Endothelial cell of umbilical vein (primary cell): ENCODE data around the gene RNF5. TPM values are rescaled to one million over a fixed set of nuclear protein-coding genes. Genes with fewer than 3 reads are reported as not detected.

Experiments
- BruUV-seq: library from RNA; stranded (reverse); fragments of 400-500 nt; replicated peaks from 2 replicates; lab custom pipeline; 2021; lab: Mats Ljungman, UMichigan
- CTCF ChIA-PET: fragments of 300-600, 350-600 bp; sonication (Branson Sonifier 250); formaldehyde crosslinking; loops from one replicate; lab custom pipeline; 2021; ENCODE audit warnings: antibody characterized with exemption, inconsistent platforms; lab: Charles Lee
- POLR2A ChIA-PET: fragments of 300-600, 350-600 bp; sonication (Branson Sonifier 250); formaldehyde crosslinking; loops from one replicate; lab custom pipeline; 2021; ENCODE audit warnings: antibody characterized with exemption, inconsistent platforms; lab: Charles Lee
- DNase-seq: peaks from one replicate; pipeline ENCODE4 v3.0.0-alpha.2; 2011; ENCODE audit warnings: low read depth, low spot score
- FAIRE-seq: peaks from 2 replicates; lab custom pipeline; 2011; peaks lifted over from hg19 to GRCh38; lab: Jason Lieb, UNC
- H2AFZ ChIP-seq: 2 replicates; pipeline ENCODE4 v1.6.0; 2012; ENCODE audit warnings: low read depth, low read length, control low read depth, inconsistent platforms
- H3K27ac ChIP-seq: 2 replicates; pipeline ENCODE4 v1.5.1; 2011; ENCODE audit warnings: low read depth, mild to moderate bottlenecking, control low read depth, low read length, moderate library complexity; ENCODE audit not compliant: insufficient read depth
- H3K27me3 ChIP-seq, 2 experiments: 2 replicates each; pipeline versions ENCODE4 v1.6.0 to v1.6.1; 2011; ENCODE audit warnings: low read length in 2 of 2, mixed read lengths in 1 of 2; ENCODE audit not compliant: control insufficient read depth in 2 of 2, insufficient read depth in 2 of 2
- H3K36me3 ChIP-seq, 2 experiments: 2 replicates in 1 of 2; 3 replicates in 1 of 2; pipeline ENCODE4 v1.5.1; 2011; ENCODE audit warnings: low read length in 2 of 2, mild to moderate bottlenecking in 1 of 2, moderate library complexity in 1 of 2; ENCODE audit not compliant: control insufficient read depth in 2 of 2, insufficient read depth in 2 of 2; ENCODE audit errors: extremely low read depth in 1 of 2
- H3K4me1 ChIP-seq: 3 replicates; pipeline ENCODE4 v1.5.1; 2011; ENCODE audit warnings: mild to moderate bottlenecking, low read length; ENCODE audit not compliant: control insufficient read depth, insufficient read depth; ENCODE audit errors: extremely low read depth
- H3K4me2 ChIP-seq: 2 replicates; pipeline ENCODE4 v1.6.1; 2011; ENCODE audit warnings: low read length, control low read depth, mixed read lengths; ENCODE audit not compliant: insufficient read depth
- H3K4me3 ChIP-seq, 3 experiments: fragments of 200-600 bp in 1 of 3; sonication (generic), shearing (Covaris generic) in 1 of 3; replicated peaks in 1 of 3; 2 replicates each; pipeline ENCODE4 v1.5.1; 2011 to 2016; ENCODE audit warnings: control low read depth in 3 of 3, low read length in 3 of 3, mild to moderate bottlenecking in 2 of 3, inconsistent platforms in 1 of 3, low read depth in 1 of 3, moderate library complexity in 1 of 3; ENCODE audit not compliant: insufficient read depth in 1 of 3
- H3K79me2 ChIP-seq: 2 replicates; pipeline ENCODE4 v1.6.0; 2012; ENCODE audit warnings: low read length, inconsistent platforms; ENCODE audit not compliant: control insufficient read depth, insufficient read depth
- H3K9ac ChIP-seq: replicated peaks from 2 replicates; pipeline ENCODE3; 2011; ENCODE audit warnings: low read length, control low read depth; ENCODE audit not compliant: insufficient read depth; ENCODE audit errors: extremely low read depth
- H3K9me1 ChIP-seq: replicated peaks from 3 replicates; pipeline ENCODE4 v1.6.0; 2011; ENCODE audit warnings: mild to moderate bottlenecking, low read length; ENCODE audit not compliant: control insufficient read depth, insufficient read depth; ENCODE audit errors: extremely low read depth
- H3K9me3 ChIP-seq: replicated peaks from 2 replicates; pipeline ENCODE4 v1.5.1; 2012; ENCODE audit warnings: low read length, inconsistent platforms; ENCODE audit not compliant: control insufficient read depth, insufficient read depth
- H4K20me1 ChIP-seq: replicated peaks from 2 replicates; pipeline ENCODE3; 2011; ENCODE audit warnings: mild to moderate bottlenecking, low read length; ENCODE audit not compliant: control insufficient read depth, insufficient read depth; ENCODE audit errors: extremely low read depth
- CTCF ChIP-seq, 2 donors: IDR thresholded peaks; 1 replicate in 1 of 2; 2 replicates in 1 of 2; pipeline ENCODE4 v1.5.1; 2011; ENCODE audit warnings: low read length in 2 of 2, mild to moderate bottlenecking in 2 of 2, moderate library complexity in 2 of 2, control low read depth in 1 of 2, inconsistent platforms in 1 of 2, low read depth in 1 of 2; ENCODE audit not compliant: insufficient read depth in 1 of 2; ENCODE audit errors: extremely low read depth in 1 of 2
- EZH2 ChIP-seq: IDR thresholded peaks from 2 replicates; pipeline ENCODE4 v1.6.1; 2012; ENCODE audit warnings: borderline replicate concordance, low read depth, mild to moderate bottlenecking, moderate library complexity, low read length, inconsistent platforms; ENCODE audit not compliant: severe bottlenecking
- FOS ChIP-seq: IDR thresholded peaks from 2 replicates; pipeline ENCODE4 v1.6.1; 2011; ENCODE audit warnings: mild to moderate bottlenecking, low read length, moderate library complexity, borderline replicate concordance; ENCODE audit not compliant: insufficient read depth
- GATA2 ChIP-seq: IDR thresholded peaks from 2 replicates; pipeline ENCODE4 v1.7.0; 2011; ENCODE audit warnings: low read depth, mild to moderate bottlenecking, moderate library complexity, mixed read lengths, low read length; ENCODE audit not compliant: insufficient read length, insufficient read depth
- JUN ChIP-seq: IDR thresholded peaks from 2 replicates; pipeline ENCODE4 v1.6.1; 2011; ENCODE audit warnings: borderline replicate concordance, low read depth; ENCODE audit not compliant: insufficient read length, insufficient read depth
- MAX ChIP-seq: IDR thresholded peaks from 2 replicates; pipeline ENCODE4 v1.6.1; 2011; ENCODE audit not compliant: insufficient read depth, insufficient read length
- MYC ChIP-seq: IDR thresholded peaks from one replicate; pipeline ENCODE4 v1.6.1; 2011; ENCODE audit warnings: mild to moderate bottlenecking, low read depth, low read length
- POLR2A ChIP-seq: IDR thresholded peaks from 2 replicates; pipeline ENCODE4 v1.6.1; 2012; ENCODE audit warnings: low read depth, mild to moderate bottlenecking, control low read depth, low read length
- POLR2AphosphoS5 ChIP-seq: IDR thresholded peaks from 2 replicates; pipeline ENCODE4 v1.6.1; 2012; ENCODE audit warnings: low read depth, mild to moderate bottlenecking, control low read depth, low read length, moderate library complexity; ENCODE audit not compliant: insufficient read depth
- dilution Hi-C: fragments of 300-500 bp; cut with MboI; formaldehyde crosslinking; loops from one replicate; pipeline ENCODE4 v1.15.0; 2019; ENCODE audit warnings: low sequenced_read_pairs; ENCODE audit not compliant: extremely low pct_ligation_motif_present
- intact Hi-C: fragments of 100-400 bp; cut with micrococcal nuclease; formaldehyde crosslinking; loops from one replicate; pipeline ENCODE4 v1.10.0; 2022
- polyA plus RNA-seq, 4 experiments: library from polyadenylated mRNA; depleted of rRNA in 3 of 4; stranded (reverse) in 3 of 4; unstranded in 1 of 4; fragments of >200 nt; gene quantifications; 2 replicates each; pipeline versions ENCODE4 v1.2.1 to v1.2.3, GENCODE V29; 2011 to 2012; ENCODE audit warnings: missing spikeins in 1 of 4
- total RNA-seq: library from RNA; stranded (reverse); gene quantifications from 2 replicates; pipeline ENCODE4 v1.2.3, GENCODE V29; 2021

Gene RNF5
- total and polyA plus RNA-seq, 2 donors (not counting 3 experiments of a cell fraction or from before 2014, with no cell fraction given): 49.2 to 100 TPM

GRCh38 chr6:32212076-32212760 lies 34.0 kb downstream of the RNF5 start:
- Histone ChIP-seq H3K9me3 (no peaks in the 10 kb centered on the region), H3K4me1 (no peaks in the 10 kb centered on the region), H3K27me3 (no peaks in the 10 kb centered on the region), H3K36me3 (peaks cover 10 to 14% of the 10 kb centered on the region in 2 experiments), H3K9me1 (no peaks in the 10 kb centered on the region), H3K27ac (no peak overlapping the region), H3K9ac (no peak overlapping the region), H4K20me1 (no peaks in the 10 kb centered on the region), H3K4me3 (no peak overlapping the region), H2AFZ (no peak overlapping the region), H3K79me2 (no peaks in the 10 kb centered on the region), H3K4me2 (no peak overlapping the region)
- TF ChIP-seq JUN (no peak), POLR2AphosphoS5 (no peak), MAX (no peak), MYC (no peak), CTCF (IDR thresholded peaks at IDR 0.05; ENCODE audit: extremely low read depth in 1 of 2, insufficient read depth in 1 of 2, low read depth in 1 of 2, low read length in 2 of 2) (no peak), POLR2A (no peak), EZH2 (no peak), GATA2 (no peak), FOS (no peak)
- intact Hi-C loops (no loop called here), dilution Hi-C loops (no loop called here)
- BruUV-seq: no TSS peak
- DNase-seq (no peak), FAIRE-seq (no peak)
- ChIA-PET POLR2A (no interaction called here), CTCF (interaction anchor here (1.0 kb wide), 1 partner anchor 17 kb away, joined by 3 read pairs; no protein-coding TSS in a partner anchor)
